ENCODE data around the gene P2RX4.

- TF ChIP-seq CTCF (IDR thresholded peaks at IDR 0.05; ENCODE audit: low read depth, low read length): no peak
- TF ChIP-seq, protein P1, sequence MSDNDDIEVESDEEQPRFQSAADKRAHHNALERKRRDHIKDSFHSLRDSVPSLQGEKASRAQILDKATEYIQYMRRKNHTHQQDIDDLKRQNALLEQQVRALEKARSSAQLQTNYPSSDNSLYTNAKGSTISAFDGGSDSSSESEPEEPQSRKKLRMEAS (IDR thresholded peaks at IDR 0.05; ENCODE audit: low read depth, low read length): peak; percentile 93
Measured at GRCh38 chr12:121240484-121241101, 30.7 kb downstream of the P2RX4 start.

All from NB4 (cell line).